Measurements from ENCODE around the gene GSTM4. TPM values are rescaled to one million over a fixed set of nuclear protein-coding genes. Genes with fewer than 3 reads are reported as not detected.

The GSTM4 gene
- total and polyA plus RNA-seq, 9 of the 15 experiments (the other 6 are each of a cell fraction or from before 2014, with no cell fraction given): 18.8 to 53.4 (median 38.8) TPM

DNA sequence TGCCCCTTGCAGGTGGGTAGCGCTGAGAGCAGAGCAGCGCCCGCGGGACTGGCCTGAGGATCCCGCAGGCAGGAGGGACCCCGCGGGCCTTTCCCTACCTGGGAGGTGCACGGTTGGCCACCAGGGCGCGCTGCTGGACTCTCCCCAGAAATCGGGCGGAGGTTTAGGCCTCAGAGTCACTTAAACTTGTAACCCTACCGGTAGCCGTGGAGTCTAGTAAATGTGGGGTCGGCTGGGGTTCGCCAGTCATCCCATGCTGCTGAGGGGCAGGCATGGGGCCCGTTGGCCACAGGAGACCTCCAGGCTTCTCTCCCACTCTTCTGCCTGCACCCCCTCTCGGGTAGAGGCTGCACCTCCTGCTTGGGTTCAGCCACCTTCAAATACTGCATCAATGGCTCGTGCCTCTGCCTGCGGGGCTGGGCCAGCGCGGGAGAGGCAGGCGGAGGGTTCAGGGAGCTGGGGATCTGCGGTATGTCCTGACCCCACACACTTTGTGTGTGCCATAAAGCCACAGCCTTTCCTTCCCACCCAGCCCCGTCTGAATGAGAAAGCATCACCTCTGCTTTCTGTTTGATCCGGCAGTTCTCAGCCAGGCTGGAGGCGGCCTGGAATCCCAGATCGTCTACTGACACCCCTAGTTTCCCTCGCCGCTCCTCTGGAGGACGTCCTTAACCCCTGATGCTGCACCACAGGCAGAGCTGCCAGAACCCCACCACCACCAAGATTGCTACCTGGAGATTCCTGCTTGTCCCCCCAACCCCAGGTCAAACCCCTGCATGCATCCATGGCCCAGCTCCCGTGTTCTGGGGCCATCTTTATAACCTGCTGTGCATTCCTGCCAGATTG, 12.3 kb upstream of the GSTM4 start (continued):
- TF ChIP-seq, protein P1, sequence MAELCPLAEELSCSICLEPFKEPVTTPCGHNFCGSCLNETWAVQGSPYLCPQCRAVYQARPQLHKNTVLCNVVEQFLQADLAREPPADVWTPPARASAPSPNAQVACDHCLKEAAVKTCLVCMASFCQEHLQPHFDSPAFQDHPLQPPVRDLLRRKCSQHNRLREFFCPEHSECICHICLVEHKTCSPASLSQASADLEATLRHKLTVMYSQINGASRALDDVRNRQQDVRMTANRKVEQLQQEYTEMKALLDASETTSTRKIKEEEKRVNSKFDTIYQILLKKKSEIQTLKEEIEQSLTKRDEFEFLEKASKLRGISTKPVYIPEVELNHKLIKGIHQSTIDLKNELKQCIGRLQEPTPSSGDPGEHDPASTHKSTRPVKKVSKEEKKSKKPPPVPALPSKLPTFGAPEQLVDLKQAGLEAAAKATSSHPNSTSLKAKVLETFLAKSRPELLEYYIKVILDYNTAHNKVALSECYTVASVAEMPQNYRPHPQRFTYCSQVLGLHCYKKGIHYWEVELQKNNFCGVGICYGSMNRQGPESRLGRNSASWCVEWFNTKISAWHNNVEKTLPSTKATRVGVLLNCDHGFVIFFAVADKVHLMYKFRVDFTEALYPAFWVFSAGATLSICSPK (IDR thresholded peaks at IDR 0.05; ENCODE audit: borderline replicate concordance): no peak
- TF ChIP-seq, protein P2, sequence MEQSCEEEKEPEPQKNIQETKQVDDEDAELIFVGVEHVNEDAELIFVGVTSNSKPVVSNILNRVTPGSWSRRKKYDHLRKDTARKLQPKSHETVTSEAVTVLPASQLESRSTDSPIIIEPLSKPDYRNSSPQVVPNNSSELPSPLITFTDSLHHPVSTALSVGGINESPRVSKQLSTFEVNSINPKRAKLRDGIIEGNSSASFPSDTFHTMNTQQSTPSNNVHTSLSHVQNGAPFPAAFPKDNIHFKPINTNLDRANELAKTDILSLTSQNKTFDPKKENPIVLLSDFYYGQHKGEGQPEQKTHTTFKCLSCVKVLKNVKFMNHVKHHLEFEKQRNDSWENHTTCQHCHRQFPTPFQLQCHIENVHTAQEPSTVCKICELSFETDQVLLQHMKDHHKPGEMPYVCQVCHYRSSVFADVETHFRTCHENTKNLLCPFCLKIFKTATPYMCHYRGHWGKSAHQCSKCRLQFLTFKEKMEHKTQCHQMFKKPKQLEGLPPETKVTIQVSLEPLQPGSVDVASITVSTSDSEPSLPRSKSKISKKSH (CRISPR knock-in tag; IDR thresholded peaks at IDR 0.05): no peak

DNA sequence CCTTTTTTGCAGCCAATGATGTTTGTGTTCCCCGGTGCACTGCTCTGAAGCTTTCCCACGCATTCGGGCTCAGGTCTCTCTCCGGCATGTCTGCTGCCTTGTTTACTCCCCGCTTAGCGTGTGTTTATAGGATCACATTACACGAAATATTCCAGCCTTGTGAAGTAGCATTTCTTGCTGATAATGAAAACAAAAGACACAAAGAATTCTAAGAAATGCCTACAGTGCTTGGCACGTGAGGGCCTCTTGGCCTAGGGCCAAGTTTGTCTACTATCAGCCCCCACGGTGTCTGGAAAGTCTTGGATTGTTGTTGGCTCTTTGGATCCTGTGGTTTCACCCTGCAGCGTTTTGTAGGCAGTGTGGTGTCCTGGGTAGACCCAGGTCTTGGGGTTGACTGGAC, 11.2 kb upstream of the GSTM4 start:
- WGBS (ENCODE audit: insufficient coverage, low coverage, missing lambda C conversion rate): 13% methylated on average over 10 of the region's 10 CpGs
- no peaks in the 10 kb centered on the region for H3K9me1 ChIP-seq (ENCODE audit: control insufficient read depth, insufficient read depth, low read length)
- in situ Hi-C loops (cut with MboI) (loop anchor here (5.0 to 10.0 kb wide), 3 partner anchors 128 to 370 kb away; no protein-coding TSS in a partner anchor), intact Hi-C loops (cut with micrococcal nuclease) (loop anchor here (5.0 to 10.0 kb wide), 2 partner anchors 58 to 470 kb away; partner anchors contain the start of gene UBL4B)
- peaks cover 15 to 36% of the 10 kb centered on the region in 2 experiments; a peak in 4 of 5 replicates for H3K4me1 ChIP-seq (replicated peaks in 1 of 2; ENCODE audit: control insufficient read depth in 2 of 2, insufficient read depth in 2 of 2, low read length in 2 of 2)
- CTCF ChIA-PET (ENCODE audit: low intra/inter-chr PET ratio): interaction anchor here (0.6 to 6.9 kb wide), 3 partner anchors 129 to 415 kb away, joined by 3 to 77 read pairs (median 15); partner anchors contain the start of gene AHCYL1
- H3K9me3 ChIP-seq (replicated peaks; ENCODE audit: control insufficient read depth, insufficient read depth, low read depth, low read length): no peaks in the 10 kb centered on the region; the same call in 1 of the 2 replicates
- H3K79me2 ChIP-seq (ENCODE audit: control insufficient read depth, insufficient read depth, low read length): no peaks in the 10 kb centered on the region
- H4K20me1 ChIP-seq (replicated peaks; ENCODE audit: control insufficient read depth, insufficient read depth, low read length): no peaks in the 10 kb centered on the region
- H3K36me3 ChIP-seq (ENCODE audit: control insufficient read depth, insufficient read depth, low read length): no peaks in the 10 kb centered on the region
- FAIRE-seq (no peak), ATAC-seq (no peak), DNase-seq (ENCODE audit: extremely low read depth in 1 of 4, low spot score in 3 of 4) (peak in 1 of 4 experiments; percentile 64)
- H3K9ac ChIP-seq (ENCODE audit: insufficient read depth in 1 of 2, low read depth in 2 of 2, low read length in 2 of 2): no peak overlapping the region
- POLR2A ChIA-PET: interaction anchor here (1.1 kb wide), 1 partner anchor 11 kb away, joined by 3 read pairs; the partner anchor contains the start of gene GSTM4
- H2AFZ ChIP-seq (ENCODE audit: low read depth, low read length): peak overlapping the region; percentile 56
- H3K4me2 ChIP-seq (ENCODE audit: insufficient read depth, low read length): peak overlapping the region; percentile 31
- H3K27me3 ChIP-seq (ENCODE audit: control insufficient read depth in 2 of 2, insufficient read depth in 2 of 2, low read length in 2 of 2): no peaks in the 10 kb centered on the region
- no TSS peak for BruUV-seq (replicated peaks)
- H3K4me3 ChIP-seq: no peak overlapping the region
- H3K27ac ChIP-seq (ENCODE audit: extremely low read depth, low read depth, low read length): no peak overlapping the region
- TF ChIP-seq RB1 (IDR thresholded peaks at IDR 0.05; ENCODE audit: low read depth): 0 out of 2 replicates have a peak, but pooled peaks have one; percentile 26
- peak; percentile 99 for TF ChIP-seq NFIC (IDR thresholded peaks at IDR 0.05)
- TF ChIP-seq, protein P3, sequence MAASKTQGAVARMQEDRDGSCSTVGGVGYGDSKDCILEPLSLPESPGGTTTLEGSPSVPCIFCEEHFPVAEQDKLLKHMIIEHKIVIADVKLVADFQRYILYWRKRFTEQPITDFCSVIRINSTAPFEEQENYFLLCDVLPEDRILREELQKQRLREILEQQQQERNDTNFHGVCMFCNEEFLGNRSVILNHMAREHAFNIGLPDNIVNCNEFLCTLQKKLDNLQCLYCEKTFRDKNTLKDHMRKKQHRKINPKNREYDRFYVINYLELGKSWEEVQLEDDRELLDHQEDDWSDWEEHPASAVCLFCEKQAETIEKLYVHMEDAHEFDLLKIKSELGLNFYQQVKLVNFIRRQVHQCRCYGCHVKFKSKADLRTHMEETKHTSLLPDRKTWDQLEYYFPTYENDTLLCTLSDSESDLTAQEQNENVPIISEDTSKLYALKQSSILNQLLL (CRISPR knock-in tag; IDR thresholded peaks at IDR 0.05; ENCODE audit: borderline replicate concordance): no peak
- TF ChIP-seq, protein P4, sequence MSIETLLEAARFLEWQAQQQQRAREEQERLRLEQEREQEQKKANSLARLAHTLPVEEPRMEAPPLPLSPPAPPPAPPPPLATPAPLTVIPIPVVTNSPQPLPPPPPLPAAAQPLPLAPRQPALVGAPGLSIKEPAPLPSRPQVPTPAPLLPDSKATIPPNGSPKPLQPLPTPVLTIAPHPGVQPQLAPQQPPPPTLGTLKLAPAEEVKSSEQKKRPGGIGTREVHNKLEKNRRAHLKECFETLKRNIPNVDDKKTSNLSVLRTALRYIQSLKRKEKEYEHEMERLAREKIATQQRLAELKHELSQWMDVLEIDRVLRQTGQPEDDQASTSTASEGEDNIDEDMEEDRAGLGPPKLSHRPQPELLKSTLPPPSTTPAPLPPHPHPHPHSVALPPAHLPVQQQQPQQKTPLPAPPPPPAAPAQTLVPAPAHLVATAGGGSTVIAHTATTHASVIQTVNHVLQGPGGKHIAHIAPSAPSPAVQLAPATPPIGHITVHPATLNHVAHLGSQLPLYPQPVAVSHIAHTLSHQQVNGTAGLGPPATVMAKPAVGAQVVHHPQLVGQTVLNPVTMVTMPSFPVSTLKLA (conservative IDR thresholded peaks at IDR 0.05): 0 out of 4 replicates have a peak, but pooled peaks of 1 of the 2 experiments have one; percentile 21
- TF ChIP-seq NCOR1 (IDR thresholded peaks at IDR 0.05): peak; percentile 32; the same call in 1 of the 2 replicates
- no peak for TF ChIP-seq ZBTB7A (IDR thresholded peaks at IDR 0.05; ENCODE audit: borderline replicate concordance, control insufficient read depth, low read depth, low read length)
- peak; percentile 91 for TF ChIP-seq NFIX (CRISPR knock-in tag; IDR thresholded peaks at IDR 0.05; ENCODE audit: low read depth)
- TF ChIP-seq, protein P5, sequence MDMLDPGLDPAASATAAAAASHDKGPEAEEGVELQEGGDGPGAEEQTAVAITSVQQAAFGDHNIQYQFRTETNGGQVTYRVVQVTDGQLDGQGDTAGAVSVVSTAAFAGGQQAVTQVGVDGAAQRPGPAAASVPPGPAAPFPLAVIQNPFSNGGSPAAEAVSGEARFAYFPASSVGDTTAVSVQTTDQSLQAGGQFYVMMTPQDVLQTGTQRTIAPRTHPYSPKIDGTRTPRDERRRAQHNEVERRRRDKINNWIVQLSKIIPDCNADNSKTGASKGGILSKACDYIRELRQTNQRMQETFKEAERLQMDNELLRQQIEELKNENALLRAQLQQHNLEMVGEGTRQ (CRISPR knock-in tag; IDR thresholded peaks at IDR 0.05): peak; percentile 47

Data from K562 (cell line).